GM18861 (cell line): ENCODE data around the gene GPC6.
"Not testable (repeated sequence)": the region's sequence is repeated elsewhere in the genome, so short reads cannot be mapped to it uniquely, and the experiment has no call there.

Experiments
- ATAC-seq: cut with Tn5 transposase; IDR thresholded peaks from one replicate; pipeline ENCODE4 v1.9.1; 2021; ENCODE audit not compliant: unreplicated experiment

GPC6 gene

DNA sequence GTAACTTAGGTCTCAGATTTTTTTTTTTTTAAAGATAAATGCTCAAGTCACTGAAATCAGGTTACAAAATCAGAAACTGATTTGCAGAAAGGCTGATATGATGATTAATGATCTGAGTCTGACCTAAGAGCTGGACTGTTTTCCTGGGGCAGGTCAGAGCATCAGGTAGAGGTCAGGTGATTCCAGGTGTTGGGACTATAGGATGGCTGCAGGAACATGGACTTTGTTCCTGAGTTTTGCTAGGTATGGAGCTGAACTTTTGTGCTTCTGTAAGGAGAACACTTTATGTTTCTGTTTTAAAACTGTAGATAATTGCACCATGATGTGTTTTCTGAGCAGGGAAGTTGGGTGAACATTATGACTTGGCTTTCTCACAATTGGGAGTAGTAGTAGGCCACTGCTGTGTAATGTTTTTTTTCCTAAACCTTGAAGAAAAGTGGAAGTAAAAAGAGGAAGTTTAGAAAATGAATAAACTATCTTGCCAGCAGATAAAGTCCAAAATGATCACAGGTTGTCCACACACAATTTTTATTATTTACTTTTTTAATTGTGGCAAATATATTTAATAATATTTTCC is 955.7 kb downstream of the GPC6 start:
- no peak for ATAC-seq

- ATAC-seq: no peak
These were observed 959.9 kb downstream of the GPC6 start for GRCh38 chr13:94186470-94186869.

- ATAC-seq: no peak
These were observed 961.7 kb downstream of the GPC6 start for GRCh38 chr13:94188201-94188854.

DNA sequence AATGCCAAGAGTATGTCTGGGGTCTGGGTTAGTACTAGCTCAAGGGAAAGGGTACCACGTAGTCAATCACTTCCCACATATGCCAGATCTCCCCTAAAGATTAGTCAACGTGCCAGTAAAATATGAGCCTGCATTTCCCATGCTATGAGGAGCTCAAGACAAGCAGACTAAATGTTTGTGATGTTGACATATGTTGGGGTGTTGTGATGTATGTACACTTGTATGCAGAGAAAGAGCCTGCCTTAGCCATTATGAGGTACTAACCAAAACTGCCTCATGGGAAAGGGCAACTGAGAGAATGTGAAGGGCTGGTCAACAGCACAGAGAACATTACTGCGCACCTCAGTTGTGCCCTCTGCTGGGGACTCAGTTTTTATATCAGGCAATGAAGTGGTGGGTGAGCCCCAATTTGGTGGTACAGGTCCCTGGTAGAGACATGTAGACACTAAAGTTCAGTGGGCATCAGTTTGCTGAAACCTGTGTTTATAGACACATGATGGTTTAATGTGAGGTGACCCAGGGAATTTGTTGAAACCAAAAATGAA is 965.9 kb downstream of the GPC6 start:
- ATAC-seq: peak; percentile 53

- ATAC-seq: no peak
These were observed 969.1 kb downstream of the GPC6 start for GRCh38 chr13:94195715-94196114.

GRCh38 chr13:94196413-94196812 is 969.8 kb downstream of the GPC6 start:
- no peak for ATAC-seq

DNA sequence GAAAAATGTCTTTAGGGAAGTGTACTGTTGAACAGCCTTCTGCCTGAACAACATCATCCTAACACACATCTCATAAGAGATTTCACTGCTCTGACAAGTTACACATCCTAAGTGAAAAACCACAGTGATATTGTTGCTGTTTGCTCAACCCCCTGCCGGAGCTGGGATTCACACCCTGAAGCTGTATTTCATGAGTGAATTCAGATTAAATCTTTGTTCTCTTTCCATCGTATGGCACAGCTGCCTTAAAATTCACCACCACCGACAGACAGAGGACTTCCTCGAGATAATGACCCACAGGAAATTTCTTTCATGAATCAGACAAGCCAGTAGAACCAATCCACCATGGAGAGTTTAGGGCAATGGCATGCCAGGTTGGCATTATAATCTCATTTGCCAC is 972.1 kb downstream of the GPC6 start:
- ATAC-seq: no peak

DNA sequence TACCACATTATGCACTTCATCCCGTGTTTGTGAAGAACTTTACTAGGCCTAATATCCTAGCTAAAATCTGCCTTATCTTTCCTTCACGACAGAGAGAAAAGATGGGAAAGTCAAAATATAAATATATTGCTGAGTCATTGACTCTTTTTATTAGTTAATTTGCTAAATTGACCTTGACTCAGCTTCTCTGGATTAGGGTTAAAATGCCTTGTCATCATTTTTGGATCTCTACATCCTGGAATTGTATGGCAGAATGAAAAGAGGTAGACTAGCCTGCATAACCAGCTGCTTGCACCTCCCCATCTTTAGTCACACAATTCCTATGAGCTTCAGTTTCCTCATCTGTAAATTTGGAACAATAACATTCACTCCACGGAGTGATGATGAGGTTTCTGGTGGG is 972.5 kb downstream of the GPC6 start:
- ATAC-seq: no peak

DNA sequence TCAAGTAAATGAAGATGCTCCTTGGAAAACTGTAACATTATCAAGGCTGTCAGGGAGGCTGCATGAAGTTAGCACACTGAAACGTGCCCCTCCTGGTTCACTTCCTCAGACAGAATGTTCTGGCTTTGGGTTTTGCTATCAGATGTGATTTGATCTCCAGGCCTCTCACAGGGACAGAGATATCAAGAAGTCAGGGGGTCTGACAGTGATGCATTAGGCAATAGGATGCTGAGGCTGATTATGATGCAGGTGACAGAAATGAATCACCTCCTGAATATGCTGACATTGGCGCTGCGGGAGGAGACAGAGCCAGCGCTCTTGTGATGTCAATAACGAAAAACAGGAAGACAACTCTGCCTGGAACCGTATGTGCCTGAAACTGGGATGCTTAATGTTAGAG is 974.4 kb downstream of the GPC6 start:
- ATAC-seq: no peak

DNA sequence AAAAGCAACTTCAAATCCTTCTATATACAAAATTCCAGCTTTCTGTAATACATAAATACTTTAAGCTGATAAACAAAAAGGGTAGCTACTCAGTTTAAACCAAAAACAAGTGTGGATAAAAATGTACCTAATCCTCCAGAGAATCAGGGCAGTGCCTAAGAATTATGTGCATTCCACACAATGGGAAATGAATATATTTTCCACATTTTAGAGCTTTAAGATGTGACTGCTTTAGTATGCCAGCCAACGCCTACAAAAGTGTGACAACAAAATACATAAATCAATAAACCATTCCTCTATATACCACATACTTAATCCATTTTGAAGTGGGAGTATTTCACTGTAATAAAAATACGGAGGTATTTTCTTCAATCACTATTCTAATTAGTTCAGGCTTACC is 977.6 kb downstream of the GPC6 start:
- no peak for ATAC-seq

DNA sequence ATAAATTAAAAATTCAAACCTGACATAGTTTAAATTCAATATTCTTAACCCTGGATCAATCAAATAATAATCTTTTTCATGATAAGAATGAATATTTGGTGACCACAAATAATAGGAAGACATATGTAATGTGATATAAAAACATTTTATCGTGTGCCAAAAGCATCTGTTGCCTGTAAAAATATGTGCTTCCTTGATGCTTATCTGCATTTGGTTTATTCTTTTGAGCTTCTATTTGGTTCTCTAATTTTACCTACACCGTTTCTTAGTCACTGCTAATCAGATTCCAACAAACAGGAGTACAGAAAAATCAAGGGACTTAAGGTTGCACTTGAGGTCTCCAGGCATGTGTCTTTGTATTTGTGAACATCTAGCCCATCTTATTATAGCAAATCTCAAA is 978.3 kb downstream of the GPC6 start:
- ATAC-seq: no peak

GRCh38 chr13:94205896-94206295 is 979.3 kb downstream of the GPC6 start:
- no peak for ATAC-seq

GRCh38 chr13:94209117-94209516 is 982.5 kb downstream of the GPC6 start:
- no peak for ATAC-seq

DNA sequence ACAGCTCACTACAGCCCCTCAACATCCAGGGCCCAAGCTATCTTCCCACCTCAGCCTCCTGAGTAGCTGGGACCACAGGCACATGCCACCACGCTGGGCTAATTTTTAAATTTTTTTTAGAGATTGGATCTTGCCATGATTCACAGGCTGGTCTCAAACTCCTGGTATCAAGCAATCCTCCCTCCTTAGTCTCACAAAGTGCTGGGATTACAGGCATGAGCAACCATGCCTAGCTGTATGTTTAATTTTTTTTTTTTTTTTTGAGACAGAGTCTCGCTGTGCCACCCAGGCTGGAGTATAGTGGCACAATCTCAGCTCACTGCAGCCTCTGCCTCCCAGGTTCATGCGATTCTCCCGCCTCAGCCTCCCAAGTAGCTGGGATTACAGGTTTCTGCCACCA is 983.3 kb downstream of the GPC6 start:
- ATAC-seq: not testable (repeated sequence)

- ATAC-seq: no peak
These were observed 984.2 kb downstream of the GPC6 start for GRCh38 chr13:94210816-94211215.

DNA sequence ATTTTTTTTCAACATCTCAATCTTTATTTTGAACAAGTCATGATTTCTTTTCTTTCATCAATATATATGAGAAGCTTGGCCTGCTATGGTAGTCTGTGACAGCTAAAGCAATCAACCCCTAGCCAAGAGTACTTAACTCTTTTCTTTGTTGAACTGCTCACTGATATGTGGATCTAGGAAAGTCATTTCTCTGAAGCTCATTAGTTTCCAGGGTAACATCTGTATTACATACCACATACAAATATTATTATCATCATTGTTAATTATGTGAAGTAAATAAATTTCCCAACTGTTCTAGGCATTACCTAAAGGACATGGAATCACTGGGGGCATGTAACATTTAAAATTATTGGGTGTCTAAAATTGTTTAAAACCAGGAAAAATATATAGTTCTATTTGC is 985.6 kb downstream of the GPC6 start:
- no peak for ATAC-seq

GRCh38 chr13:94214121-94214520 is 987.5 kb downstream of the GPC6 start:
- no peak for ATAC-seq

- no peak for ATAC-seq
These were observed 988.4 kb downstream of the GPC6 start for GRCh38 chr13:94214975-94215374.

DNA sequence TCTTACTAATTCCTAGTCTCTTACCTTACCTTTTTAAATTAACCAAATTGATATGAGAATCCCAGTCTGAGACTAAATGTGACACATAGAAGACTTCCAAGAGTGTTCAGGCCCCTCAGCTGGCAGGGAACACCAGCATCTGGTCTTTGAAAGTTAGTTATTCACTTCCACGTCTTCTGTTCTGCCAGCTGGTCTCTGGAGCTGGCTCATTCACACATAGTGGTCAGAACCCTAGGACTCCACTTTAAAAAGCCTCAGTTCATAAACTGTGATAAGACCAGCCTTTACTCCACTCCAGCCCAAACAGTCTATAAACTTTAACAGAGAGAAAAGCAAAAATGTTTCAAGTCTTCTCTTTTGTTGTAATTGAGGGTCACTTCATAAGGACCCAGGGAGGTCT is 989.9 kb downstream of the GPC6 start:
- ATAC-seq: no peak

DNA sequence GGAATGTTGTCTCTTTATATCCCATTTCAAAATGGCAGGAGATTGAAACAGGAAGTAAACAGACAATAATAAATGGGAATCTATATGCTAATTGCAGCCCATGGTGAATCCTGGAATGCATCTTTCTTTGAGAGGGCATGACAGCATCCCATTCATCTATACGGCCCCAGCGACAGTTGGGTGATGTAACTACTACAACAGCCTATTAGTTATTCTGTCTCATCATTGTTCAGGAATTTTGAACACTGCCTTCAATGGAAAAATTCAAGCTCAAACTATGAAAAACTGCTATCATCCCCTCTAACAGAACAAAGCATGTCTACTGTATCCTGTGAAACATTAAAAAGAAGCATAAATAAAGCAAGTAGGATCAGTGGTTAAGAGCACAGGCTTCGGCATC is 990.8 kb downstream of the GPC6 start:
- no peak for ATAC-seq

DNA sequence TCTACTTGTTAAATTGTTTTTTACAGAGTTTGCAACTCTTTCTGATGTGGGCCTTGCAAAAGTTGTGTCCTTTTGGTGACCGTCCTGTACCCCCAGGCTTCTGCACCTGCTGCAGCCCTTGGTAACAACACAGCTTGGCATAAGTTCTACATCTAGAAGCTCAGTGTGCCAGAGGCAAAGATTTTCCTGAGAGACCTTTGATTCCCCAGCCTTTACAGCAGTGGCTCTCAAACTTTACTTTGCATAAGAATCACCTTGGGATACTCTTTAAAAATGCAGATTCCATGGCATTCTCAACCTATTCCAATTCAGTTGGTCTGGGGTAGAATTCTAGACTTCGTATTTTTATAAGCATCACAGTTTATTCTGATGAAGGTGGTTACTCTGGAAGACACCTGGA is 991.9 kb downstream of the GPC6 start:
- ATAC-seq: no peak

DNA sequence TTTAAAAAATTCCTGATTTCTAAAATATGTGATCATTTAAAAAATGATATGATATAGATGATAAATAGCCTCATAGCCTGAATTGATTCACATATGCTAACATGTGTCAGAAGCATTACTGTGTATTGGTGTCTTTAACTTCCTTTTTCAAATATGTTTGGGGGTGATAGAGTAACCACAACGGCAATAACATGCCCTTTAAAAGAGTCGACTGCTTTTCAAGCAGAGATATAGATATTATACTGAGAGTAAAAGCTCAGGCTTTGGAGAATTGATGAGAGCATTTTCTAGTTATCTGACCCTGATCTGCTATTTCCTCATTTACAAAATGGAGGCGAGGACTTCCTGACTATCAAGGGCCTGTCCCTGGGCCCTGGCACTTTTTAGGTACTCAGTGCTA is 992.3 kb downstream of the GPC6 start:
- no peak for ATAC-seq

GRCh38 chr13:94224670-94225069 is 998.1 kb downstream of the GPC6 start:
- no peak for ATAC-seq
